ENCODE results near the gene ANO10. TPM values are rescaled to one million over a fixed set of nuclear protein-coding genes. Genes with fewer than 3 reads are reported as not detected.

The ANO10 gene
- total and polyA plus RNA-seq, 2 donors (not counting 3 experiments of a cell fraction or from before 2014, with no cell fraction given) = 28.4 to 45.8 TPM

DNA sequence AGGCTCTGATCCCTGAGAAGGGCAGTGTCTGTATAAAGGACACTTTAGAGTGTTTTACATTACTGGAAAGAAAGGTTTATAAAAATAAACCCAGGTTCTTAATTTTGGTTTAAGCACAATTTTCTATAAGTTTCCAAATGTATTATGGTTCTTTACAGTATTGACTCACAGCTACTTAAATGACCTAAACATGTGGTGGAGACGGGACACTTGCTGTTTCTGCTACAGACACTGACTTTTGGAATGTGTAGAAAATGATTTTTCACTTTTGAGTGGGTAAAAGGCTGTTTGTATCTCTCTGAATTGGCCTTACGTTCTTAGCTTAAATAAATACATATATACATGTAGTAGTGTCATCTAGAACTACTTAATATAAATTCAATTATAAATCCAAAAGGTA lies 280.0 kb downstream of the ANO10 start:
- Histone ChIP-seq H3K9me1 (replicated peaks; ENCODE audit: control insufficient read depth, extremely low read depth, insufficient read depth, low read length) (no peaks in the 10 kb centered on the region), H4K20me1 (replicated peaks; ENCODE audit: control insufficient read depth, extremely low read depth, insufficient read depth, low read length) (peaks cover 5% of the 10 kb centered on the region), H3K79me2 (ENCODE audit: control insufficient read depth, insufficient read depth, low read length) (peaks cover 81% of the 10 kb centered on the region), H3K4me2 (ENCODE audit: insufficient read depth, low read length) (no peak overlapping the region), H3K4me1 (ENCODE audit: control insufficient read depth, extremely low read depth, insufficient read depth, low read length) (peaks cover 7% of the 10 kb centered on the region), H3K27me3 (ENCODE audit: control insufficient read depth in 2 of 2, insufficient read depth in 2 of 2, low read length in 2 of 2) (no peaks in the 10 kb centered on the region), H3K9ac (replicated peaks; ENCODE audit: extremely low read depth, insufficient read depth, low read length) (no peak overlapping the region), H3K27ac (ENCODE audit: insufficient read depth, low read depth, low read length) (no peak overlapping the region), H3K36me3 (ENCODE audit: control insufficient read depth in 2 of 2, extremely low read depth in 1 of 2, insufficient read depth in 2 of 2, low read length in 2 of 2) (peaks cover 49 to 56% of the 10 kb centered on the region in 2 experiments), H3K9me3 (replicated peaks; ENCODE audit: control insufficient read depth, insufficient read depth, low read length) (no peaks in the 10 kb centered on the region), H3K4me3 (replicated peaks in 1 of 3; ENCODE audit: insufficient read depth in 1 of 3, low read depth in 1 of 3, low read length in 3 of 3) (no peak overlapping the region), H2AFZ (ENCODE audit: low read depth, low read length) (no peak overlapping the region)
- dilution Hi-C loops (cut with MboI; ENCODE audit: extremely low pct_ligation_motif_present, low sequenced_read_pairs) = no loop called here
- intact Hi-C loops (cut with micrococcal nuclease) = loop anchor here (5.0 kb wide), 1 partner anchor 119 kb away; no protein-coding TSS in a partner anchor
- CTCF ChIA-PET = interaction anchor here (1.1 kb wide), 1 partner anchor 161 kb away, joined by 3 read pairs; no protein-coding TSS in a partner anchor
- FAIRE-seq (no peak), DNase-seq (ENCODE audit: low read depth, low spot score) (no peak)
- TF ChIP-seq FOS (IDR thresholded peaks at IDR 0.05; ENCODE audit: borderline replicate concordance, insufficient read depth, low read length) (no peak), JUN (IDR thresholded peaks at IDR 0.05; ENCODE audit: borderline replicate concordance, insufficient read depth, insufficient read length, low read depth) (no peak), POLR2A (IDR thresholded peaks at IDR 0.05; ENCODE audit: low read depth, low read length) (no peak), POLR2AphosphoS5 (IDR thresholded peaks at IDR 0.05; ENCODE audit: insufficient read depth, low read depth, low read length) (no peak), MYC (IDR thresholded peaks at IDR 0.05; ENCODE audit: low read depth, low read length) (no peak), EZH2 (IDR thresholded peaks at IDR 0.05; ENCODE audit: borderline replicate concordance, low read depth, low read length, severe bottlenecking) (no peak), GATA2 (IDR thresholded peaks at IDR 0.05; ENCODE audit: insufficient read depth, insufficient read length, low read depth, low read length) (no peak)
- TF ChIP-seq, protein P1, sequence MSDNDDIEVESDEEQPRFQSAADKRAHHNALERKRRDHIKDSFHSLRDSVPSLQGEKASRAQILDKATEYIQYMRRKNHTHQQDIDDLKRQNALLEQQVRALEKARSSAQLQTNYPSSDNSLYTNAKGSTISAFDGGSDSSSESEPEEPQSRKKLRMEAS (IDR thresholded peaks at IDR 0.05; ENCODE audit: insufficient read depth, insufficient read length) = no peak
- TF ChIP-seq, protein P2, sequence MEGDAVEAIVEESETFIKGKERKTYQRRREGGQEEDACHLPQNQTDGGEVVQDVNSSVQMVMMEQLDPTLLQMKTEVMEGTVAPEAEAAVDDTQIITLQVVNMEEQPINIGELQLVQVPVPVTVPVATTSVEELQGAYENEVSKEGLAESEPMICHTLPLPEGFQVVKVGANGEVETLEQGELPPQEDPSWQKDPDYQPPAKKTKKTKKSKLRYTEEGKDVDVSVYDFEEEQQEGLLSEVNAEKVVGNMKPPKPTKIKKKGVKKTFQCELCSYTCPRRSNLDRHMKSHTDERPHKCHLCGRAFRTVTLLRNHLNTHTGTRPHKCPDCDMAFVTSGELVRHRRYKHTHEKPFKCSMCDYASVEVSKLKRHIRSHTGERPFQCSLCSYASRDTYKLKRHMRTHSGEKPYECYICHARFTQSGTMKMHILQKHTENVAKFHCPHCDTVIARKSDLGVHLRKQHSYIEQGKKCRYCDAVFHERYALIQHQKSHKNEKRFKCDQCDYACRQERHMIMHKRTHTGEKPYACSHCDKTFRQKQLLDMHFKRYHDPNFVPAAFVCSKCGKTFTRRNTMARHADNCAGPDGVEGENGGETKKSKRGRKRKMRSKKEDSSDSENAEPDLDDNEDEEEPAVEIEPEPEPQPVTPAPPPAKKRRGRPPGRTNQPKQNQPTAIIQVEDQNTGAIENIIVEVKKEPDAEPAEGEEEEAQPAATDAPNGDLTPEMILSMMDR (IDR thresholded peaks at IDR 0.05; ENCODE audit: extremely low read depth in 1 of 2, insufficient read depth in 1 of 2, low read depth in 1 of 2, low read length in 2 of 2) = no peak
- no TSS peak for BruUV-seq (replicated peaks)
- POLR2A ChIA-PET = interaction anchor here (0.7 kb wide), 1 partner anchor 9 kb away, joined by 3 read pairs; no protein-coding TSS in a partner anchor
